HG03575 (cell line): Measurements from ENCODE around the gene YIF1B.
"Not testable (repeated sequence)": the region's sequence is repeated elsewhere in the genome, so short reads cannot be mapped to it uniquely, and the experiment has no call there.

Source experiments
- ATAC-seq: cut with Tn5 transposase; IDR thresholded peaks from one replicate; pipeline ENCODE4 v1.9.1; 2021; ENCODE audit not compliant: unreplicated experiment, insufficient number of reproducible peaks, low FRiP score; ENCODE audit errors: extremely low read depth

Gene YIF1B, protein sequence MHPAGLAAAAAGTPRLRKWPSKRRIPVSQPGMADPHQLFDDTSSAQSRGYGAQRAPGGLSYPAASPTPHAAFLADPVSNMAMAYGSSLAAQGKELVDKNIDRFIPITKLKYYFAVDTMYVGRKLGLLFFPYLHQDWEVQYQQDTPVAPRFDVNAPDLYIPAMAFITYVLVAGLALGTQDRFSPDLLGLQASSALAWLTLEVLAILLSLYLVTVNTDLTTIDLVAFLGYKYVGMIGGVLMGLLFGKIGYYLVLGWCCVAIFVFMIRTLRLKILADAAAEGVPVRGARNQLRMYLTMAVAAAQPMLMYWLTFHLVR

DNA sequence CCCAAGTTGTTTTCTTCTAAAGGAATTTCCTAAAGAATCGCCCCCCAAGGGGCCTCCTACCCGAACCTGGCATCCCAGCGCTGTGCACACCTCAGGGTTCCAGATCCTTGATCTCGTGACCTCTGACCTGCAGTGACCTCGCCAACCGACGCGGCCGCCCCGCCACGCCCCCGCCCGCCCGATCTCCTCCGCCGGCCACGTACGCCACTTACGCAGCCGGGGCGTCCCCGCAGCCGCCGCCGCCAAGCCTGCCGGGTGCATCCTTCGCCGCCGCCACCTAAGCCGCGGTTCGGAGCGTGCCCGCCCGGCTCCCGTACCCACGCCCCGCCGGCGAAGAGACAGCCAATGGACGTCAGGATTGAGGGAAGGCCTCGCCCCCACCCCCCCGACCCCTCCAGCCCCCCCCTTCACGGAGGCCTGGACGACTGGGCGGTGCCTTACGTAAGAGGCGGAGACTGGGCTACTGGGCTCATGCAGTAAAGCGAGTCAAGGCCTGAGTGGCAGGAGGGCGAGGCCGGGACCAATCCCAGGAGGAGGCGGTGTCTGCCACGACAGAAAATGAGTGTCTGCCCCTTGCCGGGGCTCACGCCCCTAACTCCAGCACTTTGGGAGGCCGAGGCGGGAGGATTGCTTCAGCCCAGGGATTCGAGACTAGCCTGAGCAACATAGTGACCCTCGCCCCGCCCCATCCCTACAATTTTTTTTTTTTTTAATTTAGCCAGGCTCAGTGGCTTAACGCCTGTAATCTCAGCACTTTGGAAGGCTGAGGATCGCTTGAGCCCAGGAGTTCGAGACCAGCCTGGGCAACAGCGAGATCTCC, at the start of gene YIF1B:
TSS of gene YIF1B (minus strand) at position 291 of the 820 bp plus-strand sequence. CDS start at position 261, 30 bp downstream.
- peak; percentile 62 for ATAC-seq

- ATAC-seq, result not testable (repeated sequence)
Measured at GRCh38 chr19:38362946-38363688, 47.4 kb upstream of the YIF1B start.

GRCh38 chr19:38362076-38362945, 46.6 kb upstream of the YIF1B start:
- ATAC-seq, result no peak

- no peak for ATAC-seq
Measured at GRCh38 chr19:38361633-38362075, 45.9 kb upstream of the YIF1B start.

GRCh38 chr19:38360839-38361631, 45.3 kb upstream of the YIF1B start:
- ATAC-seq, result no peak

- no peak for ATAC-seq
Measured at GRCh38 chr19:38360351-38360750, 44.6 kb upstream of the YIF1B start.

GRCh38 chr19:38359242-38360021, 43.7 kb upstream of the YIF1B start:
- ATAC-seq, result no peak

DNA sequence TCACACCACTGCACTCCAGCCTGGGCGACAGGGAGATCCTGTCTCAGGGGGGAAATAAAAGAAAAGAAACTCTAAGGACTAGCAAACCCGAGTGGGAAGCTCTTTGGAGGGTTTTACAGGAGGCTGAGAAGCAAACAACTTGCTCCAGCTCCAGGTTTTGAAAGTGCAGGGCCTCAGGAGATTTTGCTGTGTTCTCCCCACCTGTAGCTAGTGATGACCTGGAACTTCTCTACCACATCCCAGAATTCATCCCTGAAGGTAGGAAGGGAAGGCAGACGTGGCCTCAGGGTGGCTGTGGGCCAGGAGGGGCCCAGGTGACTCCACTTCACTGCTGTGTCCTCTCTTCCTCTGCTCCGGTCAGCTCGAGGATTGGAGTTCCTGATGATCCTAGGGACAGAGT, 42.3 kb upstream of the YIF1B start:
- no peak for ATAC-seq

DNA sequence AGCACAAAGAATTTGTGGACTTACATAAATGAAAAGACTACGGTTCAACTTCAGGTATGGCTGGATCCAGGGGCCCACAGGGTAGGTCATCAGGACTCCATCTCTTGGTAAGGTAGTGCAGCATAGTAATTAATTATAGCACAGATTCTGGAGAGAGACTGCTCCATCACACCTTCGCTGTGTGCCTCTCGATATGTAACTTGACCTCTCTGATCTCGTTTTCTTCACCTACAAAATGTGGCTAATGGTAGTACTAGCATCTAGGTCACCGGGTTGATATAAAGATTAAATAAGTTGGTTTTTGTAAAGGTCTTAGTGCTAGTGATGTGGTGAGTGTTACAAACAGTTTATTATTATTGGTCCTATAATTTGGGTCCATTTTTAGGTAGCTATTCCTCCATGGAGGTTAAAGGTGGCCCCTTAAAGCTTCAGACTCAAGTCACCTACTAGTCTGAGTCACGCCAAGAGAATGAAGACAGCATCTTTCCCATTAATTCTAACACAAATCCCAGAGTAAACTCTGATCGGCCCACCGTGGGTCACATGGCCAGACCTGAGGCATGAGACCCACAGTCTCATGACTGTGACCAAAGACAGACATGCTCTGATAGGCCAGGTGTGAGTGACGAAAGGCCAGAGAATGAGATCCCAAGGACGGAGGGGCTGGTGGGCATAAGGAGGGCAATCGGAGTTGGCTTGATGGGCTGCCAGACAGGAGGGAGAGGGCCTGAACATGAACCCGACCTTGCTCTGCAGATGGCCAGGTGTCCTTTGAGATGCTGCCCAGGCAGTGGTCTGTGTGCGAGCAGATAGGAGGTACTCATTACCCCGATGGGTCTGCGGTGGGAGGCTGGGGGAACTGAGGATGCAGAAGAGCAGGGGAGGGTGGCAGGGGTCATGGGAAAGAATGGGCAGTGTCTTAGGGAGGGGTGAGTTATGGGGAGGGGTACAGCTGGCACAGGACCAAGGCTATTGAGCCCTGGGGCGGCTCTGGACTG, 40.3 kb upstream of the YIF1B start:
- no peak for ATAC-seq

DNA sequence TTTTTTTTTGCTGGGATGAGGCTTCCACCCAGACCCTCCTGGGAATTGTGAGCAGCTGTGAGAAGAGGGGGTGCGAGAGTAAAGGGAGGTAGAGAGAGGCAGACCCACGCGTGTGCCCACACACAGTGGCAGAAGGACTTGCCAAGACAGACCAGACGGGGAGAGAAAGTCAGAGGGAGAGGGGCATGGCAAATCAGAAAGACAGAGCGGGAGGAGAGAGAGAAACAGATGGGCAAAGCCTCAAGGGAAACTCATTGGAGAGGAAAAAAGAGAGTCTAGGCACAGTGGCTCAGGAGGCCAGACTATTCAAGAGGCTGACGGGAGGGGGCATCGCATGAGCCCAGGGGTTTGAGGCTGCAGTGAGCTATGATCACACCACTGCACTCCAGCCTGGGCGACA, 36.9 kb upstream of the YIF1B start:
- ATAC-seq, result no peak

DNA sequence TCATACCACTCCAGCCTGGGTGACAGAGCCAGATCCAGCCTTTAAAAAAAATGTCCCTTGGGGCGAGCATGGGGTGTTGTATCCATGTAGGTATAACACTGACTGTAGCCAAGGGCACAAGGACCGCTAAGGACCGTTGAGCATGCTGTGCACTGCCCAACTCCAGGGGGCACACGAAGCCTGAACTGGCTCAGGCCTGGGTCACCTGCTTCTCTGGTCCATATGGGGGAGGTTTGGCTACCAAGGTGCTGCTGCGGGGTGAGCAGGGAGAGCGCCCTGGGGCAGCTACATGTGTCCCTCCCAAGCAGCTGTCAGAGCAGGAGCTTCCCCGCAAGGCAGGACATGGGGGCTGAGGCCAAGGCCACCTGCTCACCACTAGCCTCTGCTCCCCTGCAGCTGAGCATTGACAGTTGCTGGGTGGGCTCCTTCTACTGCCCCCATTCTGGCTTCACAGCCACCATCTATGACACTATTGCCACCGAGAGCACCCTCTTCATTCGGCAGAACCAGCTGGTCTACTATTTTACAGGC, 36.2 kb upstream of the YIF1B start:
- ATAC-seq, result no peak

- ATAC-seq, result no peak
Measured at GRCh38 chr19:38350883-38351282, 35.1 kb upstream of the YIF1B start.

DNA sequence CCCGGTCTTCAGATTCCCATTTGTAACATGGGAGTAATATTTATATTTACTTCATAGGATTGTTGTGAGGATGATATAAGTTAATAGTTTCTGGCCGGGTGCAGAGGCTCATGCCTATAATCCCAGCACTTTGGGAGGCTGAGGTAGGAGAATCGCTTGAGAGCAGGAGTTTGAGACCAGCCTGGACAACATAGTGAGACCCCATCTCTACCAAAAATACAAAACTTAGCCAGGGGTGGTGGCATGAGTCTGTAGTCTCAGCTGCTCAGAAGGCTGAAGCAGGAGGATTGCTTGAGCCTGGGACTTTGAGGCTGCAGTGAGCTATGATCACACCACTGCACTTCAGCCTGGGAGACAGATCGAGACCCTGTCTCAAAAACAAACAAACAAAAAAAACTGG, 31.1 kb upstream of the YIF1B start:
- ATAC-seq, result no peak

DNA sequence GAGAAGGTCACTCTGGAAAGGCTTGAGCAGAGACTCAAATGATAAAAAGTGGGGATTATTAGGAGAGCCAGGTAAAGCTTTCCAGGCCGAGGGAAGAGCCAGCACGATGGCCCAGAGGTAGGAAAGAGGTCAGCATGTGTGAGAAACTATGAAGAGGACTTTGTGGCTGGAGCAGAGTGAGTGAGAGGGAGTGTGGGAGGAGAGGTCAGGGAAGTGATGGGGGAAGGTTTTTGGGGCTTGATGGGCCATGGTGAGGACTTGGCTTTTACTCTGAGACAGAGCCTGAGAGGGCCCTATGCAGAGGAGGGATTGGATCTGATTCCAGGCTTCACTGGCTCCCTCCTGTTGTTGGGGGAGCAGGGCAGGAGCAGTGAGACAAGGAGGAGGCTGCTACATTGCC, 25.2 kb upstream of the YIF1B start:
- ATAC-seq, result no peak

- not testable (repeated sequence) for ATAC-seq
Measured at GRCh38 chr19:38339011-38339410, 23.3 kb upstream of the YIF1B start.

GRCh38 chr19:38337360-38337653, 21.6 kb upstream of the YIF1B start:
- no peak for ATAC-seq
